Progenitor cell of endocrine pancreas (in vitro differentiated cells): ENCODE results near the gene NOSTRIN. TPM values are rescaled to one million over a fixed set of nuclear protein-coding genes. Genes with fewer than 3 reads are reported as not detected.

Experiments
- DNase-seq: peaks from one replicate; pipeline ENCODE4 v3.0.0; 2021; ENCODE audit warnings: low spot score; ENCODE audit not compliant: unreplicated experiment
- H3K27ac Mint-ChIP-seq: 2 replicates; pipeline ENCODE4 v1.8.0; 2021; ENCODE audit warnings: mild to moderate bottlenecking, moderate library complexity, mixed read lengths
- H3K27me3 Mint-ChIP-seq: 2 replicates; pipeline ENCODE4 v1.8.0; 2021; ENCODE audit warnings: mixed read lengths
- H3K36me3 Mint-ChIP-seq: 2 replicates; pipeline ENCODE4 v1.8.0; 2022; ENCODE audit warnings: mixed read lengths; ENCODE audit not compliant: insufficient read depth
- H3K4me1 Mint-ChIP-seq: 2 replicates; pipeline ENCODE4 v1.8.0; 2021; ENCODE audit warnings: low read depth, mixed read lengths
- H3K4me3 Mint-ChIP-seq: 2 replicates; pipeline ENCODE4 v1.8.0; 2021; ENCODE audit warnings: low read depth, mild to moderate bottlenecking, moderate library complexity, mixed read lengths
- H3K9me3 Mint-ChIP-seq: 2 replicates; pipeline ENCODE4 v1.8.0; 2021; ENCODE audit warnings: low read depth, mixed read lengths
- total RNA-seq: library from RNA; stranded (reverse); gene quantifications from 2 replicates; pipeline ENCODE4 v1.2.1, GENCODE V29; 2021
- TF ChIP-seq, protein P1 (sequence below): fragments of 200-600 bp; sonication (generic); IDR thresholded peaks from one replicate; pipeline ENCODE4 v1.5.0; 2021; ENCODE audit warnings: antibody characterized with exemption, mild to moderate bottlenecking; ENCODE audit not compliant: unreplicated experiment

Gene NOSTRIN
- total RNA-seq, 1 donor from 2014 or later, result 4.0 TPM

- no peak overlapping the region for H3K4me3 Mint-ChIP-seq
- no peaks in the 10 kb centered on the region for H3K36me3 Mint-ChIP-seq
- TF ChIP-seq, protein P1, sequence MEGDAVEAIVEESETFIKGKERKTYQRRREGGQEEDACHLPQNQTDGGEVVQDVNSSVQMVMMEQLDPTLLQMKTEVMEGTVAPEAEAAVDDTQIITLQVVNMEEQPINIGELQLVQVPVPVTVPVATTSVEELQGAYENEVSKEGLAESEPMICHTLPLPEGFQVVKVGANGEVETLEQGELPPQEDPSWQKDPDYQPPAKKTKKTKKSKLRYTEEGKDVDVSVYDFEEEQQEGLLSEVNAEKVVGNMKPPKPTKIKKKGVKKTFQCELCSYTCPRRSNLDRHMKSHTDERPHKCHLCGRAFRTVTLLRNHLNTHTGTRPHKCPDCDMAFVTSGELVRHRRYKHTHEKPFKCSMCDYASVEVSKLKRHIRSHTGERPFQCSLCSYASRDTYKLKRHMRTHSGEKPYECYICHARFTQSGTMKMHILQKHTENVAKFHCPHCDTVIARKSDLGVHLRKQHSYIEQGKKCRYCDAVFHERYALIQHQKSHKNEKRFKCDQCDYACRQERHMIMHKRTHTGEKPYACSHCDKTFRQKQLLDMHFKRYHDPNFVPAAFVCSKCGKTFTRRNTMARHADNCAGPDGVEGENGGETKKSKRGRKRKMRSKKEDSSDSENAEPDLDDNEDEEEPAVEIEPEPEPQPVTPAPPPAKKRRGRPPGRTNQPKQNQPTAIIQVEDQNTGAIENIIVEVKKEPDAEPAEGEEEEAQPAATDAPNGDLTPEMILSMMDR, result no peak
- H3K4me1 Mint-ChIP-seq, result peaks cover 20% of the 10 kb centered on the region
- H3K27me3 Mint-ChIP-seq, result no peaks in the 10 kb centered on the region
- no peaks in the 10 kb centered on the region for H3K9me3 Mint-ChIP-seq
- no peak for DNase-seq
- no peak overlapping the region for H3K27ac Mint-ChIP-seq
Observed at GRCh38 chr2:168796583-168797285, 5.7 kb upstream of the NOSTRIN start.

GRCh38 chr2:168797286-168797655, 5.2 kb upstream of the NOSTRIN start:
- DNase-seq, result no peak
- no peaks in the 10 kb centered on the region for H3K9me3 Mint-ChIP-seq
- TF ChIP-seq, protein P1, result no peak
- no peaks in the 10 kb centered on the region for H3K36me3 Mint-ChIP-seq
- no peak overlapping the region for H3K4me3 Mint-ChIP-seq
- H3K27me3 Mint-ChIP-seq, result no peaks in the 10 kb centered on the region
- peaks cover 26% of the 10 kb centered on the region for H3K4me1 Mint-ChIP-seq
- H3K27ac Mint-ChIP-seq, result no peak overlapping the region

- Mint-ChIP-seq H3K27me3 (no peaks in the 10 kb centered on the region), H3K4me1 (peaks cover 36% of the 10 kb centered on the region), H3K36me3 (no peaks in the 10 kb centered on the region), H3K9me3 (no peaks in the 10 kb centered on the region), H3K4me3 (no peak overlapping the region), H3K27ac (no peak overlapping the region)
- DNase-seq, result no peak
- TF ChIP-seq, protein P1, result no peak
Observed at GRCh38 chr2:168798076-168798887, 4.2 kb upstream of the NOSTRIN start.

GRCh38 chr2:168798888-168799410, 3.5 kb upstream of the NOSTRIN start:
- no peaks in the 10 kb centered on the region for H3K27me3 Mint-ChIP-seq
- TF ChIP-seq, protein P1, result no peak
- no peak overlapping the region for H3K27ac Mint-ChIP-seq
- peaks cover 41% of the 10 kb centered on the region for H3K4me1 Mint-ChIP-seq
- H3K36me3 Mint-ChIP-seq, result no peaks in the 10 kb centered on the region
- DNase-seq, result no peak
- H3K9me3 Mint-ChIP-seq, result no peaks in the 10 kb centered on the region
- H3K4me3 Mint-ChIP-seq, result no peak overlapping the region

GRCh38 chr2:168801471-168801870, 966 bp upstream of the NOSTRIN start:
- no peak for DNase-seq
- TF ChIP-seq, protein P1, result no peak
- peaks cover 52% of the 10 kb centered on the region for H3K4me1 Mint-ChIP-seq
- H3K9me3 Mint-ChIP-seq, result no peaks in the 10 kb centered on the region
- peak overlapping the region; percentile 87 for H3K27ac Mint-ChIP-seq
- no peaks in the 10 kb centered on the region for H3K36me3 Mint-ChIP-seq
- no peak overlapping the region for H3K4me3 Mint-ChIP-seq
- H3K27me3 Mint-ChIP-seq, result no peaks in the 10 kb centered on the region
